ENCODE measurements around the gene OSM.

Gene OSM

GRCh38 chr22:30294830-30295229 is 28.2 kb upstream of the OSM start:
- TF ChIP-seq JUND (IDR thresholded peaks at IDR 0.05; ENCODE audit: low read depth), result no peak
- in situ Hi-C loops (cut with HindIII; ENCODE audit: low pct_unique_long_range_greater_than_20kb, low sequenced_read_pairs), result no loop called here
- DNase-seq (ENCODE audit: low read depth in 1 of 2, low spot score in 1 of 2), result no peak

DNA sequence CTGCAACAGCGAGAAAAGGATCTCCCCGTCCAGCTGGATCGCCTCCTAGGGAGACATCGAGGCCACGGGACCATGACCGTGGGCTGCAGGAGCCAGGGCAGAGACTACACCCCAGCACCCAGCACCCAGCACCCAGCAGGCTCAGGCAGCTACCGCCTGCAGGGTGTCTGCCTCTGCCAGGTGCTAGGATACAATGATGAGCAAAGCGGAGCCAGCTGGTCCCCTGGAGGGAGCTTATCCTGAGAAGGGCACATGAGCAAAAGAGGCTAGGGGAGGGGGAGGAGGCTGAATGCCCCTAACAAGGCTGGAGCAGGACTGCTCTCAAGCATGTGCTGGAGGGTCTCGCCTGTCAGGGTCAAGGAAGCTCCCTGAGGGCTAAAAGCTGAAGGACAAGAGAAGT is 27.4 kb upstream of the OSM start:
- no peak for DNase-seq (ENCODE audit: low read depth in 1 of 2, low spot score in 1 of 2)
- in situ Hi-C loops (cut with HindIII; ENCODE audit: low pct_unique_long_range_greater_than_20kb, low sequenced_read_pairs), result no loop called here
- TF ChIP-seq JUND (IDR thresholded peaks at IDR 0.05; ENCODE audit: low read depth), result no peak

GRCh38 chr22:30293026-30293425 is 26.4 kb upstream of the OSM start:
- no peak for TF ChIP-seq JUND (IDR thresholded peaks at IDR 0.05; ENCODE audit: low read depth)
- no peak for DNase-seq (ENCODE audit: low read depth in 1 of 2, low spot score in 1 of 2)
- in situ Hi-C loops (cut with HindIII; ENCODE audit: low pct_unique_long_range_greater_than_20kb, low sequenced_read_pairs), result no loop called here

DNA sequence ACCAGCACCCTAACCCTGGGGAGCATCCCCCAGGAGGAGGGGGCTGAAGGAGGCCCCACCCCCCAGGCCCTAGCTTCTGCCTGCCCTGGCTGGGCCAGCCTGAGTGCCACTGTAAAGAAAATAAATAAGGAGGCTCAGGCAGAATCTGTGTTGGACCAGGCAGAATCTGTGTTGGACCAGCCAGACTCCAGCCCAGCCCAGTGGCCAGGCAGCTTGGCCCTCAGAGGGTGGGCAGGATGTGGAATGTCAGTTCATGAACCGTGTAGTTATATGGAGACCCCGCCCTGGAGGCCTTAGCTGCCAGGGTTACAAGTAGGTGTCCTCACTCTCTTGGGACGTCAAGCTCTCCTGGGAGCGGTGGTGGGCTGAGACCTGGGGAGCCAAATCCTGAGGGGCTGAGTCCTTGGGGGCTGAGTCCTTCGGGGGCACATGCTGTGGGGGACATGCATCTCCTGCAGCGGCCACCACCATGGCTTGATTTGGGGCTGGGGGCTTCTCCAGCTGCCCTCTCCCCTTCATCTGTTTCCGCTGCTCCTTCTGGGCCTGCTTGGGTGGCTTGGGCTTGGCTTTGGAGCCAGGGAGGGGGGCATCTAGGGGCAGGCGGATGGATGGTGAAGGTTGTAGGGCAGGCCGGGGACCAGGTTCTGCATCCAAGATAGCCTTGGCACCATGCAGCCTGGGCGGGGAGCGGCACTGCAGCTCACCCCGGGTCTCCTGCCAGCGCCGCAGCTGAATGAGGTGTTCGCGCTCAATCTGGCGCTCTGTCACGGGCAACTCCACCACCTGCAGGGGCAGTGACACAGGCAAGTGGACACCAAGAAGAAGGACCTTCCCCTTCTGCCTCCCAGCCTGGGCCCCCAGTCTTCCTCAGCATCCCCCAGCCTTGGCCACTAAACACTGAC is 25.7 kb upstream of the OSM start:
- no peak for DNase-seq (ENCODE audit: low read depth in 1 of 2, low spot score in 1 of 2)
- no peak for TF ChIP-seq JUND (IDR thresholded peaks at IDR 0.05; ENCODE audit: low read depth)
- in situ Hi-C loops (cut with HindIII; ENCODE audit: low pct_unique_long_range_greater_than_20kb, low sequenced_read_pairs), result no loop called here

DNA sequence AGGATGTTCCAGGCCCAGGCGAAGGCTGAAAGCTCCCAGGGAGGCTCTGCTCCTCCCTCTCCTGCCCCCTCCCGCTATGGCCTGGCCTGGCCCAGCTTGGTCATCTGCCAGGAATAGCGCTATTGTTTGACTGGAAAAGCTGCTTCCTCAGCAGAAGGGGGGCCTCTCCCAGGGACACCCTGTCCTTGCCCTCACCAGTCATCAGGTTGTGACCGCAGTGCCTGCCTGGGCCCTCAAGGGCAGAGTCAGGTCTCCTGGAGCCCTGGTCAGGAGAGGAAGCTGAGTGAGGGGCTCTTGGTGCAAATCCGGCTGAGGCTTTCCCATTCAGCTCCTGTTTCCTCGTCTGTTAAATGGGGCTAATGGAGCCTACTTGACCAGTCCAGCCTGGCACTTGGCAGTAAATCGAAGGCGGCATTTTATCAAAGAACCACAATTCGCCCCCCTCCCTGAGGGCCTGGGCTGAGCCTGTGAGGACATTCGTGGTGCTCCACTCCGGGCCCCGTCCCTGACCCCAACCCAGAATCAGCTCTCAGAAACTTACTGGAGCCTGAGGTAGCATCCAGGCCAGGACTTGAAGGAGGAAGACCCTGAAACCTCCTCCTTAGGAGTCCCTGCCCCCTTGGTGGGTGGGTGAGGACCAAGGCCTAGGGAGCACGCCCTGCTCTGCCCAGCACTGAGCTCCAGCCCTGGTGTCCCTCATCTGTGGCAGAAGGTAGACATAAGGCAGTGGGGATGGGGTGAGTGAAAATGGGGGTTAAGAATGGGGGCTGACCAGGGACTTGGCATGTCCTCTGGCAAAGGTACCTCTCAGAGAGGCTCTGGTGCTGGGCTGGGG is 24.6 kb upstream of the OSM start:
- peak; percentile 21 to 83 for DNase-seq (ENCODE audit: low read depth in 1 of 2, low spot score in 1 of 2)
- in situ Hi-C loops (cut with HindIII; ENCODE audit: low pct_unique_long_range_greater_than_20kb, low sequenced_read_pairs), result no loop called here
- no peak for TF ChIP-seq JUND (IDR thresholded peaks at IDR 0.05; ENCODE audit: low read depth)

DNA sequence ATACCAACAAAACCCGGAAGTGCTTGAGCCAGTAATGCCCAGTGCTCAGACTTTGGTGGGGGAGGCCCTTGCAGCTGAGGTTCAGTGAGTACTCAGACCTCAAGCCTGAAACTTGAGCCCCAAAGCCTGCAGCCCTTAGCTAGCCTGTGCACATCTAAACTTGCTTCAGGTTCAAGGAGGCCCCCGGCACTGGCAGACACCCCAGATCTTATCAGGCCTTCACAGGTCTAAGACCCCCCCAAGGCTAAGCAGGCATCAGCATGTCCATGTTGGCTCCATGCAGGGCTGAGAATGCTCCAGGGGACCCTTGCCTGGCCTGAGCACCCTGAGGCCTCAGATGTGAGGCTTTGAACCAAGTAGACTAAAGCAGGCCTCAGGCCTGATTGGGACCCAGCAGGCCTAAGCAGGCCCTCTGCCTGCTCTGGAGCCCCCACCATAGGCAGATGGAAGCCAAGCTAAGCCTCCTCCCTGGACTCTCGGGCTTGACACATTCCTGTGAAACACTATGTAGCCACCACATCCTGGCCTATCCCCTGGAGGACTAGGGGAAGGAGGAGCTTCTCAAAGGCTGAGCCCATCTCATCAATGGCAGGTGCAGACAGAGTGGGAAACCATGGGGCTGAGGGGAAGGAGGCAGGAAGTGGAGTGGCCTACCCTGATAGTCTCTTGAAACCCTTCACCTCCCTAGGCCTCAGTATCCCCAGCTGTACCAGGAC is 23.8 kb upstream of the OSM start:
- DNase-seq (ENCODE audit: low read depth in 1 of 2, low spot score in 1 of 2), result peak in 1 of 2 experiments; percentile 62
- TF ChIP-seq JUND (IDR thresholded peaks at IDR 0.05; ENCODE audit: low read depth), result no peak
- in situ Hi-C loops (cut with HindIII; ENCODE audit: low pct_unique_long_range_greater_than_20kb, low sequenced_read_pairs), result no loop called here

DNA sequence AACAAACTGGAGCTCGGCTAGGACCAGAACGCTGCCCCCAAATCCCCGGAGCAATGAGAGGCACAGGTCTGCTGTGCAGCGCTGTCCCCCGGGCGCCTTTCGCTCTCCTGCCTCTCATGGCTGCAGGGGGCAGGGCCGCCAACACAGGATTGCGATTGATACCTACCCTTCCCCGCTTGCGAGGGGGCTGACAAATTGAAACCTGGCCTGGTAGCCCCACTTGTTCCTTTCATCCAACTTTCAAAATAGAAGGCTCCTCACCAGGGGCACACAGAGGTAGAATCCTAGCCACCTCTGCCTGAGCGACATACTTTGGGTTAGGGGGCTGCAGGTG is 23.3 kb upstream of the OSM start:
- DNase-seq (ENCODE audit: low read depth in 1 of 2, low spot score in 1 of 2), result no peak
- TF ChIP-seq JUND (IDR thresholded peaks at IDR 0.05; ENCODE audit: low read depth), result no peak
- in situ Hi-C loops (cut with HindIII; ENCODE audit: low pct_unique_long_range_greater_than_20kb, low sequenced_read_pairs), result no loop called here

GRCh38 chr22:30289141-30289979 is 22.7 kb upstream of the OSM start, which contains the start of gene CASTOR1:
CASTOR1 (minus strand) TSS chr22:30289505; CDS start chr22:30289497, 8 bp downstream.
- TF ChIP-seq JUND (IDR thresholded peaks at IDR 0.05; ENCODE audit: low read depth), result no peak
- peak; percentile 97 for DNase-seq (ENCODE audit: low read depth in 1 of 2, low spot score in 1 of 2)
- in situ Hi-C loops (cut with HindIII; ENCODE audit: low pct_unique_long_range_greater_than_20kb, low sequenced_read_pairs), result no loop called here

GRCh38 chr22:30288419-30289140 is 21.9 kb upstream of the OSM start:
- no peak for DNase-seq (ENCODE audit: low read depth in 1 of 2, low spot score in 1 of 2)
- in situ Hi-C loops (cut with HindIII; ENCODE audit: low pct_unique_long_range_greater_than_20kb, low sequenced_read_pairs), result no loop called here

GRCh38 chr22:30287648-30288418 is 21.2 kb upstream of the OSM start:
- peak; percentile 67 to 88 for DNase-seq (ENCODE audit: low read depth in 1 of 2, low spot score in 1 of 2)
- TF ChIP-seq JUND (IDR thresholded peaks at IDR 0.05; ENCODE audit: low read depth), result no peak
- in situ Hi-C loops (cut with HindIII; ENCODE audit: low pct_unique_long_range_greater_than_20kb, low sequenced_read_pairs), result no loop called here

More at GRCh38 chr22:30288419-30289140, 21.9 kb upstream of the OSM start:
- no peak for TF ChIP-seq JUND (IDR thresholded peaks at IDR 0.05; ENCODE audit: low read depth)
